RKO (cell line): ENCODE data around the gene PSMB9.

Source experiments
- DNase-seq: peaks from one replicate; pipeline ENCODE4 v3.0.0-alpha.2; 2016; ENCODE audit warnings: low spot score

PSMB9 gene

GRCh38 chr6:32908897-32909296, 54.9 kb downstream of the PSMB9 start:
- DNase-seq, result no peak
